ENCODE results near the gene RIMS3.

Gene RIMS3

DNA sequence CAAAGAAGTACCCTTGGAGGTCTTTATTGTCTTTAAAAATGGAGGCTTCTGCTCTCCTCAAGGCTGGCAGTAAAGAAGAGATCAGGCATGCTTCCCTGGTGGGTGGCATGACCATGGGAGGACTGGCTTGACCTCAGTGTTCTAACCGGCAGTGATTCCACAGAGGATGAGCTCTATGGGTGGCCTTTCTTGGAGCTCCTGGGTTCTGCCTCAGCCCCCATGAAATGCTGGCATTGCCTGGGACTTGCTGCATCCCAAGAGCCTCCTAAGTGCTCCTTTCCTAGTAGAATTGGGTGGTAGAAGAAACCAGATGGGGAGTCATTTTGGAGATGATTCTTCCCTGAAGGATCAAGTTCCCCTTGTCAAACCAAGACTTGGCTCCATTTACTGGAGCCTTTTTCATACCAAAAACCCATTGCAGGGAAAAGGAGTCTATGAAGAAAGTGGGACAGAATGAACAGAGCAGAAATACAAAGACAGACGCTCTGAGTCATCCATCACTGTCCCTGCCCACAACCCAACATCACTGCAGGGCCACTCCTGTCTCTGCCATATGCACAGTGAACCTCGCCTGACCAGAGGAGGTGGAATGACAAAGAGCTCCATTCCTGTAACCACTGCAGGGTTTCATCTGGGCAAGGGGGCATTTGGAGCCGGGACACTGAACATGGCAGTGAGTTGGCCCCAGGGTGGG, 42.4 kb downstream of the RIMS3 start:
- in situ Hi-C loops (cut with HindIII; ENCODE audit: low pct_ligation_motif_present, low sequenced_read_pairs), result no loop called here
- H3K27ac ChIP-seq, result no peak overlapping the region
- TF ChIP-seq, protein P1, sequence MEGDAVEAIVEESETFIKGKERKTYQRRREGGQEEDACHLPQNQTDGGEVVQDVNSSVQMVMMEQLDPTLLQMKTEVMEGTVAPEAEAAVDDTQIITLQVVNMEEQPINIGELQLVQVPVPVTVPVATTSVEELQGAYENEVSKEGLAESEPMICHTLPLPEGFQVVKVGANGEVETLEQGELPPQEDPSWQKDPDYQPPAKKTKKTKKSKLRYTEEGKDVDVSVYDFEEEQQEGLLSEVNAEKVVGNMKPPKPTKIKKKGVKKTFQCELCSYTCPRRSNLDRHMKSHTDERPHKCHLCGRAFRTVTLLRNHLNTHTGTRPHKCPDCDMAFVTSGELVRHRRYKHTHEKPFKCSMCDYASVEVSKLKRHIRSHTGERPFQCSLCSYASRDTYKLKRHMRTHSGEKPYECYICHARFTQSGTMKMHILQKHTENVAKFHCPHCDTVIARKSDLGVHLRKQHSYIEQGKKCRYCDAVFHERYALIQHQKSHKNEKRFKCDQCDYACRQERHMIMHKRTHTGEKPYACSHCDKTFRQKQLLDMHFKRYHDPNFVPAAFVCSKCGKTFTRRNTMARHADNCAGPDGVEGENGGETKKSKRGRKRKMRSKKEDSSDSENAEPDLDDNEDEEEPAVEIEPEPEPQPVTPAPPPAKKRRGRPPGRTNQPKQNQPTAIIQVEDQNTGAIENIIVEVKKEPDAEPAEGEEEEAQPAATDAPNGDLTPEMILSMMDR (IDR thresholded peaks at IDR 0.05; ENCODE audit: low read depth, low read length, missing control alignments), result no peak
- DNase-seq, result no peak
- H3K27me3 ChIP-seq (replicated peaks), result no peaks in the 10 kb centered on the region
- no peak overlapping the region for H3K4me3 ChIP-seq (ENCODE audit: low read depth, low read length)
- H3K36me3 ChIP-seq (replicated peaks), result no peaks in the 10 kb centered on the region

DNA sequence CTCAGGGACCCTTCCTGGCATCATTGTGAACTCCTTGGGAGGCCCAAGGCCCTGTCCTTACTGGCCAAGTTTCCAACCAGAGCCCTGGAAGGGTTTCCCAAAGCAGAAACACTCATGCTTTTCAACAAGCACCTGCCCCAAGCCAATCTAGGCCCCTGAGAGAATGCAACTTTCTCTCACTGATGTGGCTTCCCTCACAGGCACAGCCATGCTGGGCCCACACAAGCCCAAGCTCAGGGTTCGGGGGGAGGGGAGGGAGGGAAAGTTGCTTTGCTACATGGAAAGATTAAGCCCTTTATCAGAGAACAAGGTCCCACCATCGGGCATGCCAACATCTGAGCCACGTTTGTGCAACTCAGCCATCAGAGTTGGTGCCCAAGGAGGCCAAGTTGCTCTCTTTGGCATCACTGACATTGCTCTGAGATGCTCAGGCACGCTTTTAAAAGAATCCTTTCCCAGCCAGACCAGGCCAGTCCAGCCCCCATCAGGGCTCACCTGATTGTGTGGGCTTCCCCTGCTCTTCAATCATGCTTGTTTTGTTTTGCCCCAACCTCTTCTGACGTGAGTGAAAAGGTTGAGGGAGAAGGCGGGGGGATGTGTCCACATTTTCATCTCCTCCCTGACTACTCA, 43.5 kb downstream of the RIMS3 start:
- TF ChIP-seq, protein P1 (IDR thresholded peaks at IDR 0.05; ENCODE audit: low read depth, low read length, missing control alignments), result no peak
- Histone ChIP-seq H3K27ac (no peak overlapping the region), H3K36me3 (replicated peaks) (no peaks in the 10 kb centered on the region), H3K27me3 (replicated peaks) (no peaks in the 10 kb centered on the region), H3K4me3 (ENCODE audit: low read depth, low read length) (no peak overlapping the region)
- in situ Hi-C loops (cut with HindIII; ENCODE audit: low pct_ligation_motif_present, low sequenced_read_pairs), result no loop called here
- no peak for DNase-seq

GRCh38 chr1:40620586-40621210, 44.8 kb downstream of the RIMS3 start:
- H3K4me3 ChIP-seq (ENCODE audit: low read depth, low read length), result no peak overlapping the region
- no peak for DNase-seq
- in situ Hi-C loops (cut with HindIII; ENCODE audit: low pct_ligation_motif_present, low sequenced_read_pairs), result no loop called here
- no peaks in the 10 kb centered on the region for H3K36me3 ChIP-seq (replicated peaks)
- no peak overlapping the region for H3K27ac ChIP-seq
- TF ChIP-seq, protein P1 (IDR thresholded peaks at IDR 0.05; ENCODE audit: low read depth, low read length, missing control alignments), result no peak
- no peaks in the 10 kb centered on the region for H3K27me3 ChIP-seq (replicated peaks)

DNA sequence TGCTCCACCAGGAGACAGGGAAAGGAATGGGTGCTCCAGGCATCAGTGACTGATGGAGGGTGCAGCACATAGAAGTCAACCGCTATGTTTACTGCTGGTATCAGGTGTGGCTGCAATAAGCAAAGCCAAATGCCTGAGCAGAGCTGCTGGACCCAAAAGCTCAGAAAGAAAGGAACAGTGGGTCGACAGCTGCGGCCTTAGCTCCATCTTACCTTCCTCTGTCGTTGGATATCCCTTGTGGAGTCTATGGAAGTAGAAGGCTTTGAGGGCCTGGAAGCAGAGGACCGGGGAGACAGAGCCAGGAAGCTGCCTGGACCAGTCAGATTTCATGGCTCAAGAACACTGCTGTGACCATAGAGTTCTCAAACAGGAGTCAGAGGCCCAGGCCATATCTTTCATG, 45.3 kb downstream of the RIMS3 start:
- TF ChIP-seq, protein P1 (IDR thresholded peaks at IDR 0.05; ENCODE audit: low read depth, low read length, missing control alignments), result no peak

GRCh38 chr1:40618108-40618507, 47.4 kb downstream of the RIMS3 start:
- in situ Hi-C loops (cut with HindIII; ENCODE audit: low pct_ligation_motif_present, low sequenced_read_pairs), result no loop called here
- DNase-seq, result no peak
- Histone ChIP-seq H3K27ac (no peak overlapping the region), H3K4me3 (ENCODE audit: low read depth, low read length) (no peak overlapping the region), H3K27me3 (replicated peaks) (no peaks in the 10 kb centered on the region), H3K36me3 (replicated peaks) (no peaks in the 10 kb centered on the region)
- TF ChIP-seq, protein P1 (IDR thresholded peaks at IDR 0.05; ENCODE audit: low read depth, low read length, missing control alignments), result no peak

More for the DNA sequence above, 45.3 kb downstream of the RIMS3 start:
- Histone ChIP-seq H3K27ac (no peak overlapping the region), H3K36me3 (replicated peaks) (no peaks in the 10 kb centered on the region), H3K4me3 (ENCODE audit: low read depth, low read length) (no peak overlapping the region), H3K27me3 (replicated peaks) (no peaks in the 10 kb centered on the region)
- in situ Hi-C loops (cut with HindIII; ENCODE audit: low pct_ligation_motif_present, low sequenced_read_pairs), result no loop called here
- DNase-seq, result no peak

All from brain microvascular endothelial cell (primary cell).